HG03196 (cell line): ENCODE data around the gene FAM180B.
"Not testable (repeated sequence)": the region's sequence is repeated elsewhere in the genome, so short reads cannot be mapped to it uniquely, and the experiment has no call there.

Experiments
- ATAC-seq: cut with Tn5 transposase; IDR thresholded peaks from one replicate; pipeline ENCODE4 v1.9.1; 2021; ENCODE audit not compliant: unreplicated experiment

FAM180B gene, protein sequence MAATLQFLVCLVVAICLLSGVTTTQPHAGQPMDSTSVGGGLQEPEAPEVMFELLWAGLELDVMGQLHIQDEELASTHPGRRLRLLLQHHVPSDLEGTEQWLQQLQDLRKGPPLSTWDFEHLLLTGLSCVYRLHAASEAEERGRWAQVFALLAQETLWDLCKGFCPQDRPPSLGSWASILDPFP

GRCh38 chr11:47586098-47586855 lies at the start of gene FAM180B:
TSS of gene FAM180B (plus strand) at chr11:47586678. CDS start at chr11:47586769, 91 bp downstream.
- no peak for ATAC-seq

- no peak for ATAC-seq
Measured at GRCh38 chr11:47536915-47537314, 49.6 kb upstream of the FAM180B start.

GRCh38 chr11:47538741-47539565 lies 47.5 kb upstream of the FAM180B start:
- ATAC-seq: no peak

DNA sequence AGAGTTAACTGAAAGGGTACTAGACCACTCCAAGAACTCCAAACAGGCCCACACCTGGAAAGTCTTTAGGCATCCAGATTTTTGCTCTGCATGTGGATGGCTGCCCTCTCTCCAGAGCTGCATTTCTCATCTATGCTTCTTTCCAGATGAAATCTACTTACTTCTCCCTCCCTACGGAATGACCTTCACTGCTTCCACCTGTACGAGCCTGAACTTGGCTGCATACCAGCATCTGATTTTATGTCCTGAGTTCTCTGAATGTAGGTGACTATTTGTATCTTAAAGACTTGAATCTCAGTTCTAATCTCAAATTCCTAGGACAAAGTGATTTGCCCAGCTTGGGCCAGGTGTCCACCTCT lies 46.8 kb upstream of the FAM180B start:
- ATAC-seq: no peak

DNA sequence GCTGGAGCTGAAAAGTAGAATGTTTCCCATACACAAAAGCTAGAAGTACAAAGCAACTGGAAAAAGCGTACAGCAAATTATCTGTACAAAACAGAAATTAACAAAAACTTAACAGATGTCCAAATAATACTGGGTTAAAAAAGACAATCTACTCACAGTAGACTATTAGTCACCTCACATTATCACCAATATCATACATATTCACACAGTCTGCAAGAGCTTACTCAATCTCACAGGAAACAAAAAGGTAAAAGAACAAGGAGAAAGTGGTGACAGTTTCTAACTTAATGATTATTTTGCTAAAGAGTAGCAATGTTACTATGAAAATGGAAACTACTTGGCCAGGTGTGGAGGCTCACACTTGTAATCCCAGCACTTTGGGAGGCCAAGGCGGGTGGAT lies 45.4 kb upstream of the FAM180B start:
- ATAC-seq: no peak

DNA sequence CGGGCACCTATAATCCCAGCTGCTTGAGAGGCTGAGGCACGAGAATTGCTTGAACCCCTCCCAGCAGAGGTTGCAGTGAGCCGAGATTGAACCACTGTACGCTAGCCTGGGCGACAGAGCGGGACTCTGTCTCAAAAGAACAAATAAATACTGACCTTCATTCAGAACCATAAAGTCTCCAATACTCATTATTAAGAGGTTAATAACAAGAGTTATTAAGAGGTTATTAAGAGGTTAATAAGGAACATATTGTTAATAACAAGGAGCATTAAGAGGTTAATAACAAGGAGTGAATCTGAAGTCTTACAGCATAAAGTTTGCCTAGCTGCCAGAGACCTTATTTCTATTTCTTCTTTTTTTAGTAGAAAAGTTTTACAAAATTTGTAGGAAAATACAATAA lies 41.2 kb upstream of the FAM180B start:
- ATAC-seq: no peak

- ATAC-seq: not testable (repeated sequence)
Measured at GRCh38 chr11:47546274-47546673, 40.2 kb upstream of the FAM180B start.

DNA sequence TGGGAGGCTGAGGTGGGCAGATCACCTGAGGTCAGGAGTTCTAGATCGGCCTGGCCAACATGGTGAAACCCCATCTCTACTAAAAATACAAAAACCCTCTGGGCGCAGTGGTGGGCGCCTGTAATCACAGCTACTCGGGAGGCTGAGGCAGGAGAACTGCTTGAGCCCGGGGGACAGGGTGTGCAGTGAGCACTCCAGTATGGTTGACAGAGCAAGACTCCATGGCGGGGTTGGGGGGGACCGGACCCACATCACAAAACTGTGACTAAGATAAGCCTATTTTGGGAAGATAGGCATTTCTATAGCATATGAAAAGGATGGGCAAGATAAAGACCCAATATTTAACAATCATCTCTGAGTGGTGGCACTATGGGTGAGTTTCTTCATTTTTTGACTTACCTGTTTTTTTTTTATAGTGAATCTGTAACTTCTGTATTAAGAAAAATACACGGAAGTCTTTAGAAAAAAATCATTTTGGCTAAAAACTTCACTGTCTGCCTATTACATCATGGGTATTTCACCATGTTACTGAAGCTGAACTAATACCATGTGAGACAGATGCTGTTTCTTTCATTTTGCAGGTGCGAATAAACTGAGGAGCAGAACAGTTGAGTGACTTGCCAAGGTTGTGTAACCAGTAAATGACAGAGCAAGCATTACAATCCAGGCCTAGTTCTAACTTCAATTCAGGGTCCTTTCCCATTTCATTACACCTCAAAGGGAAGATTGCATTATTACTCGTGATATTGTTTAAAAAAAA lies 36.0 kb upstream of the FAM180B start:
- ATAC-seq: no peak

DNA sequence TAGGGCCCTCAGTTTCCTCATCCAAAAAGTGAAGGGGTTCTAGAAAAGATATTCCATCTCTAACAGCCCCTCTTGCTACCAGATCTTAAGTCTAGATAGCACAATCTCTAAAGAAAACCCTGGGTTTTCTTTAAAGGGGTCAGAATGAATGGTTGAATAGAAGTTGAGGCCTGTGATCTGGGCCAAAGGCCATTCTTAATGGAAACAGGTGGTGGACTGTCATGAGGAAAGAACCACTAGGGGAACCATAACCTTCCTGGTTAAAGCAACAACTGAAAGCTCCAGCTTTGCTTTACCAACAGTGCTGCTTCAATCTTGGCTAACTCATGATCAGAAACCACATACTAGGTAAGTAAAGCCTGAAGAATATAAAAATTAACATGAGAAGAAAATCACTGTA lies 35.4 kb upstream of the FAM180B start:
- ATAC-seq: no peak

- ATAC-seq: peak; percentile 8
Measured at GRCh38 chr11:47552056-47552565, 34.4 kb upstream of the FAM180B start.

DNA sequence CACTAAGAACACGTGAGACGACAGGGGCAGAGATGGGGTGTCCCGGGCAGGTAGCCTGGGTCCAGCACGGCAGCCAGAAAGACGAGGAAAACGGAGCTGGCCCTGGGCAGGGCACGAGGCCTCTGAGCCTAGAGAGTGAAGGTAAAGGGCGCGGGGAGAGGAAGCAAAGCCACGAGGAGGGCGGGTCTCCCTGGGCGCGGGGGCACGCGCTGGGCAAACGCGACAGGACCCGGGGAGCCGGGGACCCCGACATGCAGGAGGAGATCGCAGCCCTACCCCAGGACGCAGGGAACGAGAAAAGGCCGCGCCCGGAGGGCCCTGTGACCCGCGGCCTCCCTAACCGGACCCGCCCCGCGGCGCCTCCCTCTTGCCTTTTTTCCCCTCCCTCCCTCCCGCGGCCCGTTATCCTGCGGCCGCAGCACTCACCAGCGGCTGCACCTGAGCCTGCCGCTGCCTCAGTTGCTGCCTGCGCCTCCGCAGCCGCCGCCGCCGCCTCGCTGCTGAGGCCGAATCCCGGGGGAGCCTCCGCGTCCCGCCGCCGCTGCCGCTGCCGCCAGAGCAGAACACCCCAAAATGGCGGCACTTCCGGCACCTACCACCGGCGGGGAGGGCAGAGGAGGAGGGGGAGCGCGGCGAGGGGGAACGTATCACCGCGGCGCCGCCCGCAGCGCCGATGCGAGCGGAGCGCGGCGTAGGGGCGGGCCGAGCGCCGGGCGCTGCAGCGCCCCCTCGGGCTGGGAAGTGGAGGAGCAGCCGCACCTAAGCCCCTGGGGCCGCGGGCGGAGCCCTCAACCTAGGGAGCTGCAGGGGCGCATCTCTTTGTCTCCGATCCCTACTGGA lies 33.7 kb upstream of the FAM180B start, which contains the start of gene CELF1:
TSS of gene CELF1 (minus strand) at position 567 of the 840 bp plus-strand sequence. CDS start 53,609 bp downstream, outside the sequence.
- peak; percentile 87 for ATAC-seq

DNA sequence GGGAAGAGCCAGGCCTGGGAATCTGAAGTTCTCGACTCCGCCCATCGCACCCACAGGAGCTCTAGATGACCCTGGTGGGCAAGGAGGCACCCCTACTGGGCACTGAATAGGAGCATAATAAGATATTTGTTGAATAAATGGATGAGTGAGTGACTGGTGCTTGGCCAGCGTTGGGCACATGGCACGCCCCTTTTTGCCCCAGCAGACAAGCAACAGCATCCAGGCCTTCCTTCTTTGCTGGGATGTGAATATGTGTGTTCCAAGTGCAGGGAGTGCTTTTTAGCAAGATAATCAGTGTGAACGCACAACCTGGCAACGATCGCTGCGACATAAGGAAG lies 33.1 kb upstream of the FAM180B start:
- ATAC-seq: peak; percentile 23

DNA sequence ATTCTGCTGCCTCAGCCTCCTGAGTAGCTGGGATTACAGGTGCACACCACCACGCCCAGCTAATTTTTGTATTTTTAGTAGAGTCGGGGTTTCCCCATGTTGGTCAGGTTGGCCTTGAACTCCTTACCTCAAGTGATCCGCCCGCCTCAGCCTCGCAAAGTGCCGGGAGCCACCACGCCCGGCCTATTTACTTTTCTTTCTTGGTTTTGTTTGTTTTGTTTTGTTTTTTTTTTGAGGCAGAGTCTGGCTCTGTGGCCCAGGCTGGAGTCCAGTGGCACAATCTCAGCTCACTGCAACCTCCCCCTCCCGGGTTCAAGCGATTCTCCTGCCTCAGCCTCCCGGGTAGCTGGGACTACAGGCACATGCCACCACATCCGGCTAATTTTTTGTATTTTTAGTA lies 29.5 kb upstream of the FAM180B start:
- not testable (repeated sequence) for ATAC-seq

DNA sequence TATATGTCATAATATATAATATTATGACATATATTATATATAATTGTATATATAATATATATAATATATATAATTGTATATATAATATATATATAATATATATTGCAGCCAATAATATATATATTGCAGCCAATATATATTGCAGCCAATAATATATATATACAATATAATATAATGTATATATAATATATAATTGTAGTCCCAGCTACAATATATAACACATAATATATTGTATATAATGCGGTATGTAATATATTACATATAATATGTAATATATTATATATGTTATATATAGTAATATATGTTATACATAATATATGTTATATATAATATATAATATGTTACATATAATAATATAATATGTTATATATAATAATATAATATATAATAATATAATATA lies 27.8 kb upstream of the FAM180B start:
- no peak for ATAC-seq

DNA sequence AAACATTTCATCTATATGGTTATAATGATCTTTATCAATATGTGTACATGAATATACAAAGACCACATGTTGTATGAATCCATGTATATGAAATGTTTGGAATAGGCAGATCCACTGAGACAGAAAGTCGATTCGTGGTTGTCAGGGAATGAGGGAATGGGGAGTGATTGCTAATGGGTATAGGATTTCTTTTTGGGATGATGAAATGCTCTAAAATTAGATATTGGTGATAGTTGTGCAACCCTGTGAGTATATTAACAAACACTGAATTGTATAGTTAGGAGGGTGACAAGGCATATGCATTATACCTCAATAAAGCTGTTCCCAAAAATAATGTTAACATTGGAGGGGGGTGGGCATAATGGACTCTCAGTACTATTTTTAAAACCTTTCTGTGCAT lies 26.1 kb upstream of the FAM180B start:
- no peak for ATAC-seq

GRCh38 chr11:47562393-47562792 lies 24.1 kb upstream of the FAM180B start:
- not testable (repeated sequence) for ATAC-seq

- not testable (repeated sequence) for ATAC-seq
Measured at GRCh38 chr11:47564366-47564765, 22.1 kb upstream of the FAM180B start.

DNA sequence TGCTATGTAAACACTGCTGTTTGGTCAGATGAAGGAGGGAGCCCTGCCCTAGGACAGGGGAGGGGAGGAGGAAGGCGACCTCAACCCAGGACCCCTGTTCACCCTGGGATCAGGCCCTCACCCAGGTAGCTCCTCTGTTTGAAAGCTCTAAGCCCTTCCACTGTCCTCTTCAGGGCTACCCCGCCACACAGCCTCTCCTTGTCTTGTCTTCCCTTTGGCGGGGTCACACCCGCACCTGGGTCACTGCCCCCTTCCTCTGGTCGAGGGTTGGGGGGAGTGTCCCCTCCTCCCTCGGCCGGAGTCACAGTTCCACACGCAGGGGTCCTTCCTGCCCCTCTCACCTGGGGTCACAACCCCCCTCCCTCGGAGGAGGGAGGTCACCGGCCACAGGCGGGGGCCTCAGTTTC lies 21.5 kb upstream of the FAM180B start:
- no peak for ATAC-seq

DNA sequence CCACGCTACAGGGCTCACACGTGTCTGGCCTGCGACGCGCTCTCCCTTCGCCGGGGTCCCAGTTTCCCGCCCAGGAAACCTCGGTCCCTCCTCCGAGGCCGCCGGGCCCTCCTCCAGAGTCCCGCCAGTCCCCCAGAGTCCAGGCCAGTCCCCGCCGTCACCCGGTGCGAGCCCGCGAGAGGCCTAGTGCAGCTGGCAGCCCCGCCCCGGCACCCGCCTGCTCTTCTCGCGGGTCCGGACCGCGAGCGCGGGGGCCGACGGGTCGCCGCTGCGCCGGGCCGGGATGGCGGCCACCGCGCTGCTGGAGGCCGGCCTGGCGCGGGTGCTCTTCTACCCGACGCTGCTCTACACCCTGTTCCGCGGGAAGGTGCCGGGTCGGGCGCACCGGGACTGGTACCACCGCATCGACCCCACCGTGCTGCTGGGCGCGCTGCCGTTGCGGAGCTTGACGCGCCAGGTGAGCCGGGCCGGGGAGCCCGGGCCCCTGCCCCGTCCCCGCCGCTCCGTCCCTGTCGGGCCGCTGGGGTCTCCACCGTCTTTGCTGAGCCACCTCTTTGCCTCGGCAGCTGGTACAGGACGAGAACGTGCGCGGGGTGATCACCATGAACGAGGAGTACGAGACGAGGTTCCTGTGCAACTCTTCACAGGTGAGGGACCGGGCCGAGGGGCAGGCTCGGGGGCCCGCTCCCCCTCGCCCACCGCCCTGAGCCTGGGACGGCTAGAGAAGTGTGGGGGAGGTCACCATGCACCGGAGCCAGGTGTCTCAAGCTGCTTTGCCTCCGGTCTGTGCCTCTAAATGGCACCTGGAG lies 20.9 kb upstream of the FAM180B start, which contains the start of gene PTPMT1:
TSS of gene PTPMT1 (plus strand) at position 260 of the 809 bp plus-strand sequence. CDS start at position 284, 24 bp downstream.
- ATAC-seq: peak; percentile 78
